T-helper 1 cell treated with Interleukin-12 subunit alpha and Interleukin-12 subunit beta and Interleukin-4 antibody, amounts not matched to agents 30 μg/mL and 1 μg/mL, for 36 hours (primary cell): ENCODE results near the gene TXNDC17.
"Not testable (repeated sequence)": the region's sequence is repeated elsewhere in the genome, so short reads cannot be mapped to it uniquely, and the experiment has no call there.

ENCODE experiments used
- H3K27ac Mint-ChIP-seq: one replicate; pipeline ENCODE4 v1.8.0; 2021; ENCODE audit warnings: mild to moderate bottlenecking, mixed read lengths
- H3K27me3 Mint-ChIP-seq: one replicate; pipeline ENCODE4 v1.8.0; 2021; ENCODE audit warnings: low read depth, mixed read lengths
- H3K36me3 Mint-ChIP-seq: one replicate; pipeline ENCODE4 v1.8.0; 2021; ENCODE audit warnings: low read depth, mixed read lengths
- H3K4me1 Mint-ChIP-seq: one replicate; pipeline ENCODE4 v1.8.0; 2021; ENCODE audit warnings: low read depth, mixed read lengths
- H3K4me3 Mint-ChIP-seq: one replicate; pipeline ENCODE4 v1.8.0; 2021; ENCODE audit warnings: mild to moderate bottlenecking, moderate library complexity, mixed read lengths
- H3K9me3 Mint-ChIP-seq: one replicate; pipeline ENCODE4 v1.8.0; 2021; ENCODE audit warnings: mixed read lengths

The TXNDC17 gene

DNA sequence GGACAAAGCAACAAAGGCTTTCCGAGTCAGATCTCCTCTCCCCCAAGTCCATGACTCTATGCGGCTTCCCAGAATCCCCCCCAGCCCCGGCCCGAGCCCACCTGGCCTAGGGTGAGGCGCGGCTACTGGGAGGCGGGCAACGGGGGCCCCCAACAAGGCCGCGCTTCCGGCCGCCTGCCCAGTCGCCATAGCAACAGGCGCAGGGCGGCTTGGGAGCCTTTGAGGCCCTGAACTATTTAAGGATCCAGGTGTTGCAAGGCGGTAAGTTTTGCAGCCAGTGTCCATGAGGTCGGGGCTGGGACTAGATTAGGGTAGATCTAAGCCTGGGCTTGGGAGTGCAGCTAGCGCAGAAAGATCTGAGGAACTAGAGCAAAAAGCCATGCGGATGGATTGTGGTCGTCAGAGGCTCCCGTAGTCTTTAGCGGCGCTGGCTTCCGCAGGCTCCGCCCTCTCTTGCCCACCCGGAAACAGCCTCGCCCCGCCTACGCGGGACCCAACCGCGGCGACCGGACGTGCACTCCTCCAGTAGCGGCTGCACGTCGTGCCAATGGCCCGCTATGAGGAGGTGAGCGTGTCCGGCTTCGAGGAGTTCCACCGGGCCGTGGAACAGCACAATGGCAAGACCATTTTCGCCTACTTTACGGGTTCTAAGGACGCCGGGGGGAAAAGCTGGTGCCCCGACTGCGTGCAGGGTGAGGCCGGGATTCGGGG, at the start of gene TXNDC17, which contains the start of gene KIAA0753:
Gene TXNDC17, plus strand, starts transcription at position 525 of the 711 bp plus-strand sequence. Its CDS starts 23 bp downstream, at position 548.
Gene KIAA0753, minus strand, starts transcription at position 176 of the 711 bp plus-strand sequence. CDS start 5,608 bp downstream, outside the sequence.
- Mint-ChIP-seq H3K4me1 (peaks cover 49% of the 10 kb centered on the region), H3K27me3 (no peaks in the 10 kb centered on the region)

GRCh38 chr17:6591599-6592158, 49.2 kb upstream of the TXNDC17 start:
- Mint-ChIP-seq H3K36me3 (peaks cover 44% of the 10 kb centered on the region), H3K4me3 (no peak overlapping the region), H3K4me1 (no peaks in the 10 kb centered on the region), H3K27ac (no peak overlapping the region), H3K9me3 (no peaks in the 10 kb centered on the region), H3K27me3 (no peaks in the 10 kb centered on the region)

More for the DNA sequence above, at the start of gene TXNDC17, which contains the start of gene KIAA0753:
- H3K27ac Mint-ChIP-seq: peak within 1 kb of the TSS; percentile 96
- H3K9me3 Mint-ChIP-seq: no peaks in the 10 kb centered on the region
- peaks cover 21% of the 10 kb centered on the region for H3K36me3 Mint-ChIP-seq
- peak within 1 kb of the TSS; percentile 87 for H3K4me3 Mint-ChIP-seq

DNA sequence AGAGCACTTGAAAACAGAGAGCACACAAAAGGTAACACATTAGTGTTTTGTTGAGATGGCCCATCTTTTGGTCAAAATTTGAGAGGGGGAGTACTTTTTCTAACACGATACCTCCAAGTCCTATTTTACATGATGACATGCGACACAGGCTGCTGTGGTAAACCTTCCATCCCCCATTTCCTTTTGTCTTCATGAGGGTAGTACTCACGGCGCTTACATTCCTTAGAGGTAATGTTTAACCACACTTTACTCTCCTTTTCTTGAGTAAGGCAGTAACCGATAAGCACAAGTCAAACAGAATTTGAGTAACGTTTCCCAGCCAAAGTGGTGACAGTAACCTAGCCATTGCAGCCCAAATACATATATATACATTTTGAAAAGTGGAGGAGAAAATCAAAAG, 48.7 kb upstream of the TXNDC17 start:
- Mint-ChIP-seq H3K36me3 (peaks cover 44% of the 10 kb centered on the region), H3K9me3 (no peaks in the 10 kb centered on the region)

DNA sequence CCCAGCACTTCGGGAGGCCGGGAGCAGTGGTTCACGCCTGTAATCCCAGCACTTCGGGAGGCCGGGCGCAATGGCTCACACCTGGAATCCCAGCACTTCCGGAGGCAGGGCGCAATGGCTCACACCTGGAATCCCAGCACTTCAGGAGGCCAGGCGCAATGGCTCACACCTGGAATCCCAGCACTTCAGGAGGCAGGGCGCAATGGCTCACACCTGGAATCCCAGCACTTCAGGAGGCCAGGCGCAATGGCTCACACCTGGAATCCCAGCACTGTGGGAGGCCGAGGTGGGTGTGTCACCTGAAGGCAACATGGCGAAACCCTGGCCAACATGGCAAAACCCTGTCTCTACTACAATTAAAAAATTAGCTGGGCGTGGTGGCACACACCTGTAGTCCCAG, 47.5 kb upstream of the TXNDC17 start:
- peaks cover 39% of the 10 kb centered on the region for H3K36me3 Mint-ChIP-seq

More for the DNA sequence above, 48.7 kb upstream of the TXNDC17 start:
- no peak overlapping the region for H3K4me3 Mint-ChIP-seq
- H3K27ac Mint-ChIP-seq: no peak overlapping the region
- no peaks in the 10 kb centered on the region for H3K27me3 Mint-ChIP-seq
- H3K4me1 Mint-ChIP-seq: no peaks in the 10 kb centered on the region

DNA sequence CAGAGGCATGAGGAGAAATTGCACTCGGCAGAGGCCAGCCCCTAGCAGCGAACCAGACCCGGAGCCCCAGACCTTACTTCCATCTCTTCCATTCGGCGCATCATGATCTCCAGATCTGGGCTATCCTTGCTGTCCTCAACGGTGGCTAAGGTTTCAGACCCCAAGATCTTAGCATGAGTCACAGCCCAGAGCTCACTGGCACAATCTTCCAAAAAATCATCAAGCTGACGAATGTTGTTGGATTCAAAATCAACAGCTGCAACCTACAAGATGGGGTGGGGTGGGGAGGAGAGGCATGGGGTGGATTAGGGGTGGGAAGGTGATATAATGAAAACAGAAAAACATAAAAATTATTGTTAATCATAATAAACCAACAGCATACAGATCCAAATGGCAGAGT, 44.8 kb upstream of the TXNDC17 start:
- no peaks in the 10 kb centered on the region for H3K27me3 Mint-ChIP-seq
- no peak overlapping the region for H3K27ac Mint-ChIP-seq

More for the DNA sequence above, 47.5 kb upstream of the TXNDC17 start:
- H3K4me3 Mint-ChIP-seq, H3K27me3 Mint-ChIP-seq, H3K27ac Mint-ChIP-seq, H3K9me3 Mint-ChIP-seq, H3K4me1 Mint-ChIP-seq: not testable (repeated sequence)

GRCh38 chr17:6596511-6596910, 44.3 kb upstream of the TXNDC17 start:
- H3K4me3 Mint-ChIP-seq: no peak overlapping the region
- no peaks in the 10 kb centered on the region for H3K9me3 Mint-ChIP-seq
- H3K36me3 Mint-ChIP-seq: peaks cover 34% of the 10 kb centered on the region
- no peak overlapping the region for H3K27ac Mint-ChIP-seq
- H3K27me3 Mint-ChIP-seq: no peaks in the 10 kb centered on the region
- H3K4me1 Mint-ChIP-seq: no peaks in the 10 kb centered on the region

More for the DNA sequence above, 44.8 kb upstream of the TXNDC17 start:
- Mint-ChIP-seq H3K36me3 (peaks cover 34% of the 10 kb centered on the region), H3K4me1 (no peaks in the 10 kb centered on the region), H3K9me3 (no peaks in the 10 kb centered on the region), H3K4me3 (no peak overlapping the region)

- H3K9me3 Mint-ChIP-seq: no peaks in the 10 kb centered on the region
- no peaks in the 10 kb centered on the region for H3K4me1 Mint-ChIP-seq
- no peaks in the 10 kb centered on the region for H3K27me3 Mint-ChIP-seq
- no peak overlapping the region for H3K27ac Mint-ChIP-seq
- no peak overlapping the region for H3K4me3 Mint-ChIP-seq
- peaks cover 33% of the 10 kb centered on the region for H3K36me3 Mint-ChIP-seq
These were observed 43.9 kb upstream of the TXNDC17 start for GRCh38 chr17:6596941-6597340.

DNA sequence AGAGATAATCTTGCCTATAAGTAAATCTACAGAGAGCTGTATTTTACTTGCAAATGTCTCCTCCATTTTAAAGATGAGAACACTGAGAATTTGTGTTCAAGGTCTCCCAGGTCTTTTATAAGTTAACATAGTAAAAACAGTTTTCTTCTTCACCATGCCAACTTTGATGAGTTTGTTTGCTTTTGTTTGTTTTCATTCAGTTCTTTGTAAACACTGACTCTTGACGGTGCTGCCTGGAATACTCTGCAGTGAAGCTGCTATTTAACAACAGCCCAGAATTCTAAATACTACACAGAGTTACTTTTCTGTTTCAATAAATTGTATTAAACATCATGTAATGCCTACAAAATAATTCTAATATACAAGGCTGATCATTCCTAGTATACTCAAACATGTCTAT, 43.1 kb upstream of the TXNDC17 start:
- Mint-ChIP-seq H3K36me3 (peaks cover 29% of the 10 kb centered on the region), H3K9me3 (no peaks in the 10 kb centered on the region), H3K4me3 (no peak overlapping the region), H3K27ac (no peak overlapping the region), H3K27me3 (no peaks in the 10 kb centered on the region), H3K4me1 (no peaks in the 10 kb centered on the region)

DNA sequence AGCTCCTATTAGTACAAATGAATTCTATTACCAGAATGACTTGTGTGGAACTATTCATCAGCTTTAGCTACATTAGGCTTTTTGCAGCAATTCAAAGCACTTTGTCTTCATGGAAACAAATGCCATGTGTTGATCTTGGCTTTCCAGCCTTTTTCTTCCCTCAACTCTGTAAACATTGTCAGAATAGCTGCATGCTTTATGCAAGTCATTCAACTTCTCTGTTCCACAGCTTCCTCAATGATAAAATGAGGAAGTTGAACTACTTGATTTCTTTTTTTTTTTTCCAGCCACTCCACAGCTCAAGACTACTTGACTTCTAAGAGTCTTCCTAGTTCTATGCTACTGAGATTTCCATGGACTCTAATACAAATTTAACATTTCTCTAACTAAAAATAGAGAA, 41.5 kb upstream of the TXNDC17 start:
- peaks cover 25% of the 10 kb centered on the region for H3K36me3 Mint-ChIP-seq
- no peaks in the 10 kb centered on the region for H3K4me1 Mint-ChIP-seq
- no peak overlapping the region for H3K27ac Mint-ChIP-seq
- no peaks in the 10 kb centered on the region for H3K9me3 Mint-ChIP-seq
- no peaks in the 10 kb centered on the region for H3K27me3 Mint-ChIP-seq
- no peak overlapping the region for H3K4me3 Mint-ChIP-seq

DNA sequence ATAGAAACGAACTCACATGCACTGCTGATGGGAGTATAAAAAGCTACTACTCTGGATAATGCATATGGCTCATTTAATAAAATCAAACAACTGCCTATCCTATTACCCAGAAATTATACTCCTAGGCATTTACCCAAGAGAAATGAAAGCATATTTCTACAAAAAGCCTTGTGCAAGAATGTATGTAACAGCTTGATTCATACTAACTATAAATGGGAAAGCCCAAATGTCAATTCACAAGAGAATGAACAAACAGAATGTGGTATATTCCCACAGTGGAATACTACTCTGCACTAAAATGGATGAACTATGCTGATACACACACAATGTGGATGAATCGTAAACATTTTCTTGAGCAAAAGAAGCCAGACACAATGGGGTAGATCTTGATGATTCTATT, 38.7 kb upstream of the TXNDC17 start:
- Mint-ChIP-seq H3K4me1 (no peaks in the 10 kb centered on the region), H3K27me3 (no peaks in the 10 kb centered on the region), H3K27ac (no peak overlapping the region), H3K9me3 (no peaks in the 10 kb centered on the region), H3K36me3 (peaks cover 26% of the 10 kb centered on the region), H3K4me3 (no peak overlapping the region)

DNA sequence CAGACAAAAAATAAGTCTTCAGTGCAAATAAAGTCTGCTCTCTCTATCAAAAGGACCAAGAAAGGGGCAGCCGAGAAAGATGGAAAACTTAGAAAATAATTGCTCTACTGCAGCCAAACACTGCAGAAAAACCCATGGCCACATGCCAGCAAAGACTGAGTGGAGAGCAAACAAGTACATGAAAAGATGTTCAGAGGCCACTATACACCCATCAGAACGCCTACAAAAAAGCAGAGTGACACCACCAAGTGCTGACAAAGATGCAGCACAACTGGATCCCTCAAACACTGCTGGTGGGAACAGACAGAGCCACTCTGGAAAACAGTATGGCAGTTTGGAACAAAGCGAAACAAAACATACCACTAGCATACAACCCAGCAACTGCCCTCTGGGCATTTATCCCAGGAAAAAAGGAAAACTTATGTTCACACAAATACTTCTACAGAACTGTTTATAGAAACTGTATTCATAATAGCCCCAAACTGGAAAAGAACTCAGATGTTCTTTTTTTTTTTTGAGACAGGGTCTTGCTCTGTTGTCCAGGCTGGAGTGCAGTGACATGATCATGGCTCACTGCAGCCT, 37.0 kb upstream of the TXNDC17 start:
- Mint-ChIP-seq H3K4me1 (no peaks in the 10 kb centered on the region), H3K36me3 (peaks cover 24% of the 10 kb centered on the region), H3K4me3 (no peak overlapping the region), H3K27ac (no peak overlapping the region), H3K27me3 (no peaks in the 10 kb centered on the region), H3K9me3 (no peaks in the 10 kb centered on the region)

DNA sequence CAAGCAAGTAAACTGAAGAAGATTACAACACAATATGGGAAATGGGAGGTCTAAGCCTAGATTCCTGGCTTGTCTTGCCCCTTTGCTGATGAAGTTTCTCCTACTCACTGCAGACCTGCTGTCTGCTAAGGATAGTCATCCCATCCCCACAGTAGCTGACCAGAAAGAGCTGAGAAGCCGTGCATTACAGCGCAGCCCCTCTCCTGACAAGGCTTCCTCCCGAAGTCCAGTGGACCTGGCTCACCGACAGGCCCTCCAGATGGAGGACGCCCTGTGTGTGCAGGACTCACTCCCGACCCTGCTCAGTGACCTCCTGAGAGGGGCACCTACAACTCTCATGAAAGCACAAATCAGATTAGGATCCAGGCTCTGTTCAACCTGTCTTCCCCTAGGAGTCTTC, 35.7 kb upstream of the TXNDC17 start:
- Mint-ChIP-seq H3K27me3 (no peaks in the 10 kb centered on the region), H3K9me3 (no peaks in the 10 kb centered on the region), H3K27ac (no peak overlapping the region), H3K36me3 (peaks cover 22% of the 10 kb centered on the region), H3K4me3 (no peak overlapping the region), H3K4me1 (no peaks in the 10 kb centered on the region)

DNA sequence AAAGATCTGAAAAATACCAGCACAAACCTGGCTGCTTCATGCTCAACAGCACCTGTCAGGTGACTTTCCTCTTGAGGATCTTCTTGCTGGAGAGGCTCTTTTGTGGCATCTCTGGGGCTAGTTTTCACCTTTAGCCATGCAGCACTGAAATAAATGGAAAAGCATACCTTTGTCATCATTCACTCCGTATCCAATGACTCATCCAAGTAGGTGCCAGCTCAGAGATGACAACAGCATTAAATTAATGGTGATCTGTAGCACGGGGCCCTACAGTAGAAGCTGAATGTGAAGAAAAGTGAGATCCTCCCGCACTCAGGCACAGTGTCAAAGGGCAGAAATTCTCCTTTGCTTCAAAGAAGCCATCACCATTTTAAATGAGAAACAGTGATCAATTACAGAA, 32.5 kb upstream of the TXNDC17 start:
- Mint-ChIP-seq H3K9me3 (no peaks in the 10 kb centered on the region), H3K27ac (no peak overlapping the region), H3K36me3 (peaks cover 16% of the 10 kb centered on the region), H3K27me3 (no peaks in the 10 kb centered on the region), H3K4me3 (no peak overlapping the region), H3K4me1 (no peaks in the 10 kb centered on the region)

GRCh38 chr17:6610011-6610410, 30.8 kb upstream of the TXNDC17 start:
- Mint-ChIP-seq H3K4me3 (no peak overlapping the region), H3K27ac (no peak overlapping the region), H3K27me3 (no peaks in the 10 kb centered on the region), H3K9me3 (no peaks in the 10 kb centered on the region), H3K36me3 (peaks cover 21% of the 10 kb centered on the region), H3K4me1 (peaks cover 4% of the 10 kb centered on the region)

- Mint-ChIP-seq H3K27me3 (no peaks in the 10 kb centered on the region), H3K4me3 (no peak overlapping the region), H3K4me1 (peaks cover 4% of the 10 kb centered on the region), H3K36me3 (peaks cover 16% of the 10 kb centered on the region), H3K27ac (no peak overlapping the region), H3K9me3 (no peaks in the 10 kb centered on the region)
These were observed 29.6 kb upstream of the TXNDC17 start for GRCh38 chr17:6611231-6611630.
